ENCODE data around the gene SLC7A9. TPM values are rescaled to one million over a fixed set of nuclear protein-coding genes. Genes with fewer than 3 reads are reported as not detected.
"Not testable (repeated sequence)": the region's sequence is repeated elsewhere in the genome, so short reads cannot be mapped to it uniquely, and the experiment has no call there.

Gene SLC7A9
- total RNA-seq, 4 donors from 2014 or later = 0.96 TPM; not detected in 3

GRCh38 chr19:32789429-32789828 lies 80.1 kb downstream of the SLC7A9 start:
- Histone ChIP-seq H3K4me1 (no peaks in the 10 kb centered on the region), H3K27me3 (peaks cover 2% of the 10 kb centered on the region), H3K9me3 (no peaks in the 10 kb centered on the region), H3K27ac (no peak overlapping the region), H3K4me3 (no peak overlapping the region), H3K36me3 (no peaks in the 10 kb centered on the region)
- ATAC-seq = no peak
- TF ChIP-seq, protein P1, sequence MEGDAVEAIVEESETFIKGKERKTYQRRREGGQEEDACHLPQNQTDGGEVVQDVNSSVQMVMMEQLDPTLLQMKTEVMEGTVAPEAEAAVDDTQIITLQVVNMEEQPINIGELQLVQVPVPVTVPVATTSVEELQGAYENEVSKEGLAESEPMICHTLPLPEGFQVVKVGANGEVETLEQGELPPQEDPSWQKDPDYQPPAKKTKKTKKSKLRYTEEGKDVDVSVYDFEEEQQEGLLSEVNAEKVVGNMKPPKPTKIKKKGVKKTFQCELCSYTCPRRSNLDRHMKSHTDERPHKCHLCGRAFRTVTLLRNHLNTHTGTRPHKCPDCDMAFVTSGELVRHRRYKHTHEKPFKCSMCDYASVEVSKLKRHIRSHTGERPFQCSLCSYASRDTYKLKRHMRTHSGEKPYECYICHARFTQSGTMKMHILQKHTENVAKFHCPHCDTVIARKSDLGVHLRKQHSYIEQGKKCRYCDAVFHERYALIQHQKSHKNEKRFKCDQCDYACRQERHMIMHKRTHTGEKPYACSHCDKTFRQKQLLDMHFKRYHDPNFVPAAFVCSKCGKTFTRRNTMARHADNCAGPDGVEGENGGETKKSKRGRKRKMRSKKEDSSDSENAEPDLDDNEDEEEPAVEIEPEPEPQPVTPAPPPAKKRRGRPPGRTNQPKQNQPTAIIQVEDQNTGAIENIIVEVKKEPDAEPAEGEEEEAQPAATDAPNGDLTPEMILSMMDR (IDR thresholded peaks at IDR 0.05) = no peak
- TF ChIP-seq POLR2AphosphoS5 (IDR thresholded peaks at IDR 0.05) = no peak
- TF ChIP-seq POLR2A (IDR thresholded peaks at IDR 0.05) = no peak
- TF ChIP-seq EP300 (IDR thresholded peaks at IDR 0.05) = no peak
- 95 to 100% methylated on average over 6 to 9 of the region's 10 CpGs for WGBS, 2 donors (ENCODE audit: low coverage in 1 of 2)

DNA sequence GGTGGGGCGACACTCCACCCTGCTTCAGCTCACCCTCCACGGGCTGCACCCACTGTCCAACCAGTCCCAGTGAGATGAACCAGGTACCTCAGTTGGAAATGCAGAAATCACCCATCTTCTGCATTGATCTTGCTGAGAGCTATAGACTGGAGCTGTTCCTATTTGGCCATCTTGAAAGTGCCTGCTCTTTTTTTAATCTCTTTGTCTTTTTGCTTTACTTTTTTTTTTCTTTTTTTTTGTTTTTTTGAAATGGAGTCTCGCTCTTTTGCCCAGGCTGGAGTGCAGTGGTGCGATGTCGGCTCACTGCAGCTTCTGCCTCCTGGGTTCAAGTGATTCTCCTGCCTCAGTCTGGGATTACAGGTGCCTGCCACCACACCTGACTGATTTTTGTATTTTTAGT lies 81.7 kb downstream of the SLC7A9 start:
- not testable (repeated sequence) for ATAC-seq, H3K27ac ChIP-seq, H3K27me3 ChIP-seq, H3K9me3 ChIP-seq, H3K36me3 ChIP-seq, H3K4me1 ChIP-seq, H3K4me3 ChIP-seq
- 98 to 100% methylated on average over 3 to 5 of the region's 5 CpGs for WGBS, 2 donors (ENCODE audit: low coverage in 1 of 2)

GRCh38 chr19:32787161-32787813 lies 82.3 kb downstream of the SLC7A9 start:
- not testable (repeated sequence) for H3K36me3 ChIP-seq, H3K9me3 ChIP-seq, H3K4me3 ChIP-seq, H3K27me3 ChIP-seq, ATAC-seq, H3K27ac ChIP-seq, H3K4me1 ChIP-seq
- WGBS, 2 donors (ENCODE audit: low coverage in 1 of 2) = 86% methylated on average over 1 of the region's 12 CpGs; no CpG with 5 or more reads in 1 of the 2 donors

- not testable (repeated sequence) for ATAC-seq
Measured at GRCh38 chr19:32782089-32782488, 87.5 kb downstream of the SLC7A9 start.

DNA sequence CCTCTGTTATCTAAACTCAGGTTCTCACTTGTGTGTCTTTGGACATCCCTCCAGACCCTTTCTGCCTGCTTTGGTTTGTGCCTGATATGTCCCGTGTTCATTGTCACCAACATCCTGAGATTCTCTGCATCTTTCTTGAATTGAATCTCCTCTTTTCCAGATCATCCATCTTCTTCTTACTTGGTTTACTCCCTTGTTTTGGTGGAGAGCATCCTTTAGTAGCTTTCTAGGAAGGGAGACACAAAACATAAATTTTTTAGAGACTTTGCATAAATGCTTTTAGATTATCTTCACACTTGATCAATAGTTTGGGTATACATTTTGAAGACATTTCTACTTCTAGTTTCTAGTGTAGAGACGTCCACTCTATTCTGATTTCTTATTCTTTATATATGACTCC lies 88.3 kb downstream of the SLC7A9 start:
- TF ChIP-seq EP300 (IDR thresholded peaks at IDR 0.05) = no peak
- TF ChIP-seq, protein P1 (IDR thresholded peaks at IDR 0.05) = no peak
- TF ChIP-seq POLR2A (IDR thresholded peaks at IDR 0.05) = no peak
- TF ChIP-seq POLR2AphosphoS5 (IDR thresholded peaks at IDR 0.05) = no peak
- 93 to 100% methylated on average over 1 to 2 of the region's 2 CpGs for WGBS, 2 donors (ENCODE audit: low coverage in 1 of 2)
- no peaks in the 10 kb centered on the region for H3K27me3 ChIP-seq

More at GRCh38 chr19:32782089-32782488, 87.5 kb downstream of the SLC7A9 start:
- H3K9me3 ChIP-seq = peaks cover 0 to 21% (median 0%) of the 10 kb centered on the region in 3 donors
- not testable (repeated sequence) for H3K27ac ChIP-seq, H3K4me3 ChIP-seq, H3K4me1 ChIP-seq, H3K27me3 ChIP-seq, H3K36me3 ChIP-seq
- 100% methylated on average over 1 of the region's 1 CpG; no CpG with 5 or more reads in 1 of the 2 donors for WGBS, 2 donors (ENCODE audit: low coverage in 1 of 2)

More for the DNA sequence above, 88.3 kb downstream of the SLC7A9 start:
- Histone ChIP-seq H3K4me3 (no peak overlapping the region), H3K36me3 (no peaks in the 10 kb centered on the region), H3K27ac (no peak overlapping the region), H3K9me3 (peaks cover 0 to 21% (median 0%) of the 10 kb centered on the region in 3 donors), H3K4me1 (no peaks in the 10 kb centered on the region)
- no peak for ATAC-seq

Small RNA genes lying within 50 kb of the gene (small RNA-seq; reads per million reads assigned to genes)
- 0 reads per million in 4 donors for gene RN7SKP22

Other genes with a start within 250 kb of the SLC7A9 start
- gene ANKRD27, start 194.6 kb downstream of the SLC7A9 start, total RNA-seq = 10 to 100 TPM; 43.5 to 63.3 (median 52.6) TPM
- gene RGS9BP, start 193.9 kb downstream of the SLC7A9 start, total RNA-seq = 1 to 10 TPM in 3 of 4 donors, under 1 TPM in 1; 0.54 to 4.5 (median 2.6) TPM
- 10 to 100 TPM in 2 of 4 donors, 1 to 10 TPM in 2; 6.1 to 13.6 (median 9.0) TPM for gene NUDT19, start 177.9 kb downstream of the SLC7A9 start, total RNA-seq
- 1 to 10 TPM in 2 of 4 donors, under 1 TPM in 1, not detected in 1; 0.13 to 1.7 (median 1.2) TPM for gene TDRD12, start 150.0 kb downstream of the SLC7A9 start, total RNA-seq
- gene CEP89, start 102.2 kb upstream of the SLC7A9 start, total RNA-seq = 10 to 100 TPM; 14.8 to 21.9 (median 20.2) TPM
- 1 to 10 TPM in 2 of 4 donors, under 1 TPM in 2; 0.27 to 2.5 (median 1.2) TPM for gene FAAP24, start 102.5 kb upstream of the SLC7A9 start, total RNA-seq
- gene RHPN2, start 195.1 kb upstream of the SLC7A9 start, total RNA-seq = 1 to 10 TPM; 1.4 to 4.7 (median 2.1) TPM
- gene GPATCH1, start 211.4 kb upstream of the SLC7A9 start, total RNA-seq = 10 to 100 TPM in 1 of 4 donors, 1 to 10 TPM in 3; 6.2 to 10.4 (median 6.8) TPM

Measured in gastroesophageal sphincter (tissue), 4 donors.